NB4 (cell line): Measurements from ENCODE around the gene CCDC170.

Source experiments
- POLR2A ChIP-seq: IDR thresholded peaks from 2 replicates; pipeline ENCODE4 v1.6.1; 2011; ENCODE audit warnings: mild to moderate bottlenecking; ENCODE audit not compliant: insufficient read length; ENCODE audit errors: extremely low read depth
- TF ChIP-seq, protein P1 (sequence below): IDR thresholded peaks from one replicate; pipeline ENCODE4 v1.5.1; 2012; ENCODE audit warnings: low read depth, low read length

DNA sequence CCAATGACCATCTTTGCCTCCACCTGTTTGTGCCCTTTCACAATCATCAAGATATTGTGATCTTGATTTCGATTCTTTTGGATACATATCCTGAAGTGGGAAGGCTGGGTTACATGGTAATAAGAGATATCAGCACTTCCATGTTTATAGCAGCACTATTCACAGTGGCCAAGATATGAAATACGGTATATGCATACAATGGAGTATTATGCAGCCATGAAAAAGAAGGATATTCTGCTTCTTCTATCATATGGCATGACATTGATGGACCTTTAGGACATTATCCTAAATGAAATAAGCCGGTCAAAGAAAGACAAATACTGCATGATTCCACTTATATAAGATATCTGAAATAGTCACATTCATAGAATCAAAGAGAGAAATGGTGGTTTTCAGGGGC, 144.0 kb downstream of the CCDC170 start:
- TF ChIP-seq, protein P1, sequence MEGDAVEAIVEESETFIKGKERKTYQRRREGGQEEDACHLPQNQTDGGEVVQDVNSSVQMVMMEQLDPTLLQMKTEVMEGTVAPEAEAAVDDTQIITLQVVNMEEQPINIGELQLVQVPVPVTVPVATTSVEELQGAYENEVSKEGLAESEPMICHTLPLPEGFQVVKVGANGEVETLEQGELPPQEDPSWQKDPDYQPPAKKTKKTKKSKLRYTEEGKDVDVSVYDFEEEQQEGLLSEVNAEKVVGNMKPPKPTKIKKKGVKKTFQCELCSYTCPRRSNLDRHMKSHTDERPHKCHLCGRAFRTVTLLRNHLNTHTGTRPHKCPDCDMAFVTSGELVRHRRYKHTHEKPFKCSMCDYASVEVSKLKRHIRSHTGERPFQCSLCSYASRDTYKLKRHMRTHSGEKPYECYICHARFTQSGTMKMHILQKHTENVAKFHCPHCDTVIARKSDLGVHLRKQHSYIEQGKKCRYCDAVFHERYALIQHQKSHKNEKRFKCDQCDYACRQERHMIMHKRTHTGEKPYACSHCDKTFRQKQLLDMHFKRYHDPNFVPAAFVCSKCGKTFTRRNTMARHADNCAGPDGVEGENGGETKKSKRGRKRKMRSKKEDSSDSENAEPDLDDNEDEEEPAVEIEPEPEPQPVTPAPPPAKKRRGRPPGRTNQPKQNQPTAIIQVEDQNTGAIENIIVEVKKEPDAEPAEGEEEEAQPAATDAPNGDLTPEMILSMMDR = no peak
- TF ChIP-seq POLR2A = no peak
